ENCODE data around the gene PCDHA1. TPM values are rescaled to one million over a fixed set of nuclear protein-coding genes. Genes with fewer than 3 reads are reported as not detected.

The PCDHA1 gene
- total and polyA plus RNA-seq, 2 of the 13 experiments (the other 11 are each of a cell fraction or from before 2014, with no cell fraction given), result not detected

- TF ChIP-seq ZBTB14 (CRISPR knock-in tag; IDR thresholded peaks at IDR 0.05) (0 out of 2 replicates have a peak, but pooled peaks have one; percentile 23), MXI1 (IDR thresholded peaks at IDR 0.05; ENCODE audit: borderline replicate concordance, low read depth, low read length) (peak; percentile 57; the same call in 1 of the 3 replicates), ZFP90 (CRISPR knock-in tag; IDR thresholded peaks at IDR 0.05; ENCODE audit: borderline replicate concordance) (no peak), EED (CRISPR knock-in tag; IDR thresholded peaks at IDR 0.05) (no peak), ZBED4 (CRISPR knock-in tag; IDR thresholded peaks at IDR 0.05; ENCODE audit: borderline replicate concordance) (peak; percentile 40; the same call in 1 of the 2 replicates), JDP2 (CRISPR knock-in tag; IDR thresholded peaks at IDR 0.05; ENCODE audit: borderline replicate concordance) (no peak), ZSCAN9 (CRISPR knock-in tag; IDR thresholded peaks at IDR 0.05; ENCODE audit: borderline replicate concordance) (peak; percentile 87; the same call in 1 of the 2 replicates), ZNF12 (CRISPR knock-in tag; IDR thresholded peaks at IDR 0.05) (no peak), ZNF850 (CRISPR knock-in tag; conservative IDR thresholded peaks at IDR 0.05) (no peak), KLF9 (CRISPR knock-in tag; IDR thresholded peaks at IDR 0.05; ENCODE audit: low read depth) (no peak), ELF4 (CRISPR knock-in tag; IDR thresholded peaks at IDR 0.05; ENCODE audit: borderline replicate concordance) (no peak), SRSF1 (optimal IDR thresholded peaks at IDR 0.05; ENCODE audit: low read depth, low read length) (no peak), KLF6 (CRISPR knock-in tag; IDR thresholded peaks at IDR 0.05) (0 out of 2 replicates have a peak, but pooled peaks have one; percentile 30), ETS1 (CRISPR knock-in tag; IDR thresholded peaks at IDR 0.05) (no peak; the same call in 1 of the 2 replicates), AHR (CRISPR knock-in tag; IDR thresholded peaks at IDR 0.05) (peak; percentile 87; the same call in 1 of the 2 replicates), TERF1 (CRISPR knock-in tag; IDR thresholded peaks at IDR 0.05) (no peak), ZNF431 (CRISPR knock-in tag; IDR thresholded peaks at IDR 0.05; ENCODE audit: borderline replicate concordance, low read depth) (no peak), ZNF816 (CRISPR knock-in tag; IDR thresholded peaks at IDR 0.05; ENCODE audit: borderline replicate concordance) (no peak)
- TF ChIP-seq, protein P1, sequence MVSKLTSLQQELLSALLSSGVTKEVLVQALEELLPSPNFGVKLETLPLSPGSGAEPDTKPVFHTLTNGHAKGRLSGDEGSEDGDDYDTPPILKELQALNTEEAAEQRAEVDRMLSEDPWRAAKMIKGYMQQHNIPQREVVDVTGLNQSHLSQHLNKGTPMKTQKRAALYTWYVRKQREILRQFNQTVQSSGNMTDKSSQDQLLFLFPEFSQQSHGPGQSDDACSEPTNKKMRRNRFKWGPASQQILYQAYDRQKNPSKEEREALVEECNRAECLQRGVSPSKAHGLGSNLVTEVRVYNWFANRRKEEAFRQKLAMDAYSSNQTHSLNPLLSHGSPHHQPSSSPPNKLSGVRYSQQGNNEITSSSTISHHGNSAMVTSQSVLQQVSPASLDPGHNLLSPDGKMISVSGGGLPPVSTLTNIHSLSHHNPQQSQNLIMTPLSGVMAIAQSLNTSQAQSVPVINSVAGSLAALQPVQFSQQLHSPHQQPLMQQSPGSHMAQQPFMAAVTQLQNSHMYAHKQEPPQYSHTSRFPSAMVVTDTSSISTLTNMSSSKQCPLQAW (CRISPR knock-in tag; IDR thresholded peaks at IDR 0.05), result peak; percentile 72; the same call in 1 of the 2 replicates
Measured at GRCh38 chr5:141040771-141041426, 255.0 kb downstream of the PCDHA1 start (continued).
